GM19438 (cell line): ENCODE data around the gene NCOA1.
"Not testable (repeated sequence)": the region's sequence is repeated elsewhere in the genome, so short reads cannot be mapped to it uniquely, and the experiment has no call there.

Source experiments
- ATAC-seq: cut with Tn5 transposase; IDR thresholded peaks from one replicate; pipeline ENCODE4 v1.9.1; 2021; ENCODE audit warnings: low read depth; ENCODE audit not compliant: unreplicated experiment

NCOA1 gene

DNA sequence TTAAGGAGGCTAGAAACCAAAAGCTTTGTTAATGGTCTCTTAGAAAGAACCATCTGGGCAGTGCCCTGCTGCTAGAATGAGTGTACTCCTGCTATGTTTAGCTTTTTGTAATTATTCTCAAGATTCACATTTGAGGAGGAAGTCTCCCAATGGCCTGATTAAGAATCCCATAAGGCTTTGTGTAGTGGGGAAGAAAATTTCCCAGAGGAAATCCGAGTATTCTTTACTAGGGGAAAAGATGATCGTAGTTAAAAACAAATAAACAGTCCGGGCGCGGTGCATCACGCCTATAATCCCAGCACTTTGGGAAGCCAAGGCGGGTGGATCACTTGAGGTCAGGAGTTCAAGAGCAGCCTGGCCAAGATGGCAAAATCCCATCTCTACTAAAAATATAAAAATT is 184.3 kb downstream of the NCOA1 start:
- ATAC-seq, result no peak

DNA sequence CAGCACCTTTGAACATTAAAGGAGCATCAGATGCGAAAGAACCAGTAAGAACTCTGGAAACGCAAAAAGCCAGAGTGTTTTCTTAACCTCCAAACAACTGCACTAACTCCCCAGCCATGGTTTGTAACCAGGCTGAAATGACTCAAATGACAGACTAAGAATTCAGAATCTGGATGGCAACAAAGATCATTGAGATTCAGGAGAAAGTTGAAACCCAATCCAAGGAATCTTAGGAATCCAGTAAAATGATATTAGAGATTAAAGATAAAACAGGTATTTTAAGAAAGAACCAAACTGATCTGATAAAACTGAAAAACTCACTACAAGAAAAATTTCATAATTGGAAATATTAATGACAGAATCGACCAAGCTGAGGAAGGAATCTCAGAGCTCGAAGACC is 185.4 kb downstream of the NCOA1 start:
- no peak for ATAC-seq

DNA sequence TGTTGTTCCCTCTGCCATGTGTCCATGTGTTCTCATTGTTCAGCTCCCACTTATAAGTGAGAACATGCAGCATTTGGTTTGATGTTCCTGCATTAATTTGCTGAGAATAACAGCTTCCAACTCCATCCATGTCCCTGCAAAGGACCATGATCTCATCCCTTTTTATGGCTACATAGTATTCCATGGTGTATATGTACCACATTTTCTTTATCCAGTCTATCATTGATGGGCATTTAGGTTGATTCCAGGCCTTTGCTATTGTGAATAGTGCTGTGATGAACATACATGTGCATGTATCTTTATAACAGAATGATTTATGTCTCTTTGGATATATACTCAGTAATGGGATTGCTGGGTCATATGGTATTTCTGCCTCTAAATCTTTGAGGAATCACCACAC is 187.0 kb downstream of the NCOA1 start:
- not testable (repeated sequence) for ATAC-seq

DNA sequence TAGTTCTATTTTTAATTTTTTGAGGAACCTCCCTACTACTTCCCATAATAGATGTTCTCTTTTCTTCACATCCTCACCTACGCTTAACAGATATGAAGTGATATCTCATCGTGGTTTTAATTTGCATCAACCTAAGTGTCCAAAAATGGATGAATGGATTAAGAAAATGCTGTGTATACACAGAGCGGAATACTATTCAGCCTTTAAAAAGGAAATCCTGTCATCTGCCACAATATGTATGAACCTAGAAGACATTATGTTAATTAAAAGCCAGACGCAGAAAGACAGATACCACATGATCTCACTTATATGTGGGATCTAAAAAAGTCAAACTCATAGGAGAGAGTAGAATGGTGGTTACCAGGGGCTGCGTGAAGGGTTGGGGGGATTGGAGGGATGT is 189.1 kb downstream of the NCOA1 start:
- ATAC-seq, result no peak

DNA sequence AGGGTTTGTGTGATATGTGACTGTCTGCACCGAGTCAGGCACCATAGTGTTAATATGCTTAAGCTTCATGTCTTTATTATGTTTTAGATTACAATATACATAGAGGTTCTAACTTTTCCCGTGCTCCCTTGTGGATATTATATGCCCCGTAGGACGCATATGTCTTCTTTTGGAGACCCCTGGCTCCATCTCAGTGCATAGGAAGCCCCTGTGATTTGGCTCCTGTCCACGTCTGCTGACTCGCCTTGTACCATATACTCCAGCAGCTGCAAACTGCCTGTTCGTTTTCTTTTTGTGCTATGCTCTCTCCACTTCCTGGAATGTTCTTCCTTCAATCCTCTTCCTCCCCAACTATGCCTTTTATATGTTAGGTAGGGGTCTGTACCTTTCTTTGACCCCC is 191.2 kb downstream of the NCOA1 start:
- no peak for ATAC-seq

DNA sequence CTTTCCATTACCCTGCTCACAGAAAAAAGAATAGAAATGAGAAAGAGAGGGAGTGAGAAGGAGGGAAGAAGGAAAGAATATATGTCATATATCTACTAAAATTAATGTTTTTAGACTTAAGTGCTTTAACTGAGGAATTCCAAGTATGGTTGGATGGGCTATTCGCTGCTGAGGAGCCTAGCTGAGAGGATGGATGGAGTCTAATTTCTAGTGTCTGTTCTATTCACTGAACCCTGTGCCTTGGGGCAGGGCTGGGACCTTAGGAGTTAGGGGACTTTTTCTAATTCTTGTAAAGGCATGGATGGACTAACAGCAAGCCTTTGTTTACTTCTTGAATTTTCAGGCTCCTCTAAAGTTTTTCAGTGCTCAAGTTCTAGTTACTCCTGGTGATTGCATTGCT is 192.4 kb downstream of the NCOA1 start:
- ATAC-seq, result no peak

DNA sequence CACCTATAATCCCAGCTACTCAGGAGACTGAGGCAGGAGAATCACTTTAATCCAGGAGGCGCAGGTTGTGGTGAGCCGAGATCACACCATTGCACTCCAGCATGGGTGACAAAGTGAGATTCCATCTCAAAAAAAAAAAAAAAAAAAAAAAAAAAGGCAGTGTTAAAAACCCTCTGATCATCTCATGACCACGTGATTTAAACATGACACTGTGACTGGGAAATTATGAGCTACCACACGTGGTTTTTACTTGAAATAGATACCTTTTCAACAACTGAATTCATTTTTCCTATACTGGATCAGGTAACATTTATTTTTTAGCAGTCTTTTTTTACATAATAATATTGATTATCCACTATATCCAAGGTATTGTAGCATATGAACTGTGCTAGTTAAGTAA is 199.5 kb downstream of the NCOA1 start:
- ATAC-seq, result no peak

DNA sequence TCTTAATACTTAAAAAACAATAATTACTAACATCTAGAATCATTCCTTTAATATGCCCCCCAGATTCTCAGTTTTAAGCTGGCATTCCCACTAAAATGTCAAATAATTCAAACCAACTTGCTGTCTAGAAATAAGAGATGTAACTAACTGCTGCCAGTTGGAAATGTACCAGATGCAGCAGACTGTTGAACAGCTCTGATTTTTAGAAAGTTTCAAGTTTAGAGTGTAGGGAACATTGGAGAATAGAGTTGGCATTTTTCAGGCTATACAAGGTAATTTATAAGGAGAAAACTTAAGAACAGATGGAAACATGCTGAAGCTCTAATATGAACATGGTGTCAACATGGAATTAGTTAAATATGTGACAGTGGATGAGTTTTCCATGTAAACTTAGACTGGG is 200.8 kb downstream of the NCOA1 start:
- no peak for ATAC-seq

DNA sequence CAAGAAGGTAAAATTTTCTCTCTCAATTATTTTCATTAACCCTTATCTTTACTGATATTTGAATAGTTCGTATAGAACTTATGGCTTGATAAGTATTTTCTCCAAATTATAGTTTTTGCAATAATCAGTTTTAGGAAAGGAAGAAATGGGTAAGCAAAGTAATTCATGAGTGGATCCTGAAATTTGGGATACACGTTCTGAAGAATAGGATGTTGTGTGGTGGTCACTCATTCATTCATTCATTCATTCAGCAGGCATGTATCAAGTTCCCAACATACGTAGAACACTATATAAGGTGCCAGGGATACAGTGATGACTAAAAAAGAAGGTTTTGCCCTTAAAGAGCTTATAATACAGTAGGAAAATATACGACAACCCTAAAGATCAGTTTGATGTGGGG is 206.7 kb downstream of the NCOA1 start:
- no peak for ATAC-seq

DNA sequence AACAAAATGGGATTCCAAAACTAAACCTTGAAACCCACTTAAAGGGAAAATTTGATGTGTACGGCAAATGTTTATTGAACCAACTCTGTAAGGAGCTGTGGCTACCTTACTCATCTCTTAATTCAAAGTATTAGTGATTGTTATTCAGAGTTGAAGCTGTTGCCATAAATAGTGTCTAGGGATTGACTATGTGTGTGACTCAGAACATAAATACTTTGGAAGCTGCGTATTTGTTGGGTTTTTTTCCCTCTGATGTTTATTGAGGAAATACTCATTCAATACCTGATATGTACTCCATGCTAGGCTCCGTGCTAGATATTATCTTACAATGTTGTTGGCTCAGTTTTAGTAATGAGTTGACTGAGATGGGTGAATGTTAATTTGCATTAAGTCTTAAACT is 211.7 kb downstream of the NCOA1 start:
- no peak for ATAC-seq

DNA sequence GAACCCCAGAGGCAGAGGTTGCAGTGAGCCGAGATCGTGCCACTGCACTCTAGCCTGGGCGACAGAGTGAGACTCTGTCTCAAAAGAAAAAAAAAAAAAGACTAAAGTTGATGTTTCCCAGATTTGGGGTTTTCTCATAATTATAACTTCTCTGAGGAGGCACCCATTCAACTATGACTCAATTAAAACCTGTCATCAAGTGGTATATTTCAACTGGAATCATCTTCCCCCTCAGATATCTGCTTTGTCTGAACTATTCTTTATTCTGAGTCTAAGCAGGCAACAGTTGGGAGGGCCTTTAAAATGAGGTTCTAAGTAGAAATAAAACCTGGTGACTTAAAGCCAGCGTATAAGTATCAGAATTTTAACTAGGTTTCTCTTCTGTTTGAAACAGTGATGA is 213.6 kb downstream of the NCOA1 start:
- ATAC-seq, result no peak

DNA sequence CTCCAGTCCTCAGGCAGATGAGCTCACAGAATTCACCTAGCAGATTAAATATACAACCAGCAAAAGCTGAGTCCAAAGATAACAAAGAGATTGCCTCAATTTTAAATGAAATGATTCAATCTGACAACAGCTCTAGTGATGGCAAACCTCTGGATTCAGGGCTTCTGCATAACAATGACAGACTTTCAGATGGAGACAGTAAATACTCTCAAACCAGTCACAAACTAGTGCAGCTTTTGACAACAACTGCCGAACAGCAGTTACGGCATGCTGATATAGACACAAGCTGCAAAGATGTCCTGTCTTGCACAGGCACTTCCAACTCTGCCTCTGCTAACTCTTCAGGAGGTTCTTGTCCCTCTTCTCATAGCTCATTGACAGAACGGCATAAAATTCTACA is 216.1 kb downstream of the NCOA1 start:
- ATAC-seq, result no peak

DNA sequence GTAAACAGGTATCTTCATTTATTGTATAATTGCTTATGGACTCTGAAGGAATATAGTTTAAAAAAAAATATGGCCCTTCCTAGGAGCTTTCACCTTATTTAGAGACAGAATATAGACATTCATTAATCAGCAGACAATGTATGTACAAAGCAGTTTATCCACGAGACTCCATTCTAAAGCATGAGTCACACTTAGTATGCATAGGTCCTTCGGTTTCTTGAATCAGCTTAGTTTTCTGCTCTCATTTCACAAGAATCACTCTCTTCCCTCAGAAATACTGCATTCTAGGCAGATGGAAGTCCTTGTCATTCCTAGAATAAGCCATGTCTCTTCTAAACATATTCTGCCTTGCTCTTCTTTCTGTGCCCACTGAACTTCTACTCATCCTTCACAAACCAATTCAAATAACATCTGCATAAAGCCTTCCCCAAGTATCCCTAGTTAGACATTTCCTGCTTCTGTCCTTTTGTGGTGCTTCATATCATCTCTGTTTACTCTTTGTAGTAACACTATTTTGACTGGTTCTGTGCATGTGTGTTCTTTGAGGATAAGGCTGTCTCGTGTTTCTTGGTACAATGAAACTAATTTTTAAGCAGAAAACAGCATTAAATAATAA is 217.6 kb downstream of the NCOA1 start:
- no peak for ATAC-seq

DNA sequence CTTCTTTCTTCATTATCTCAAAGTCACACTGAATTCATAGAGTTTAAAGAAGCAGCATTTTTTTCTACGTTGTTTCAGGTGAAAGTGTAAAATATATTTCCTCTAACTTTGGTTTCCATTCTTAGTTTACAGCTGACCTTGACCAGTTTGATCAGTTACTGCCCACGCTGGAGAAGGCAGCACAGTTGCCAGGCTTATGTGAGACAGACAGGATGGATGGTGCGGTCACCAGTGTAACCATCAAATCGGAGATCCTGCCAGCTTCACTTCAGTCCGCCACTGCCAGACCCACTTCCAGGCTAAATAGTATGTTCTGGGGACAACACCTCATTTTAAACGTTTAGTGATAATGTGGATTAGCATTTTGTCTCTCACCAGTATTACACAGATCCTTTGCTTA is 219.8 kb downstream of the NCOA1 start:
- no peak for ATAC-seq

DNA sequence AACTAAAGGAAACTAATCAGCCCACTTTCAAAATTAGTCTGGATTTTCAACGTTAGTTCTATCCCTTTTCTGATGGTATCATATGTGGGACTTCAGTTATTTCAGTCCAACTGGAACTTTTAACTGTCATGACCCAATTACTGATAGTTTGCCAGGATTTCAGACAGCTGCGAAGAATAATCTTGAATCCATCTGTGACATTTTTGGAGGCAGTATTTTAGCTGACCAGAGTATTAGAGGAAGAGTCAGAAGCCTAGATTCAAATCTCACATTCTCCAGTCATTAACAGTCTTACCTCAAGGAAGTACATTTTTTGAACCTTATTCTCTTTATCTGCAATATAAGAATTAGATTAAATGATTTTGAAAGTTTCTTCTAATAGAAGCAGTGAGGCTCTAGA is 220.8 kb downstream of the NCOA1 start:
- no peak for ATAC-seq

DNA sequence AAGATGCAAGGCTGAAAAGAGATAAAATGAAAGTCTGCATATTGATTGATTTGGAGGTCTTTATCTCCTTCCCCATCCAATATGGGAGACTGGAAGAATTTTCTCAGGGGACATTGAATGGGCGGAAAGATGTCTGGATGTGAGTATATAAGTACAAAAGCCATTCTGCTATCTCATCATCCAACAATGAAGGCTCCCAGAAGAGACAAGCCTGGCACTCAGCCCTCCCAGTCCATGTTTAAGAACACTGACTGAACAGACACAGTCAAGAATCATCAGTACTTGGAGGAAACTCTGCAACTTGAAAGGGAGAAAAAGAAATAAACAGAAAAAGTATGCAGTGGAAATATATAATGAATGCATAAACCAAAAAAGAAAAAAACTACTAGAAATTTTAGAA is 221.2 kb downstream of the NCOA1 start:
- no peak for ATAC-seq

DNA sequence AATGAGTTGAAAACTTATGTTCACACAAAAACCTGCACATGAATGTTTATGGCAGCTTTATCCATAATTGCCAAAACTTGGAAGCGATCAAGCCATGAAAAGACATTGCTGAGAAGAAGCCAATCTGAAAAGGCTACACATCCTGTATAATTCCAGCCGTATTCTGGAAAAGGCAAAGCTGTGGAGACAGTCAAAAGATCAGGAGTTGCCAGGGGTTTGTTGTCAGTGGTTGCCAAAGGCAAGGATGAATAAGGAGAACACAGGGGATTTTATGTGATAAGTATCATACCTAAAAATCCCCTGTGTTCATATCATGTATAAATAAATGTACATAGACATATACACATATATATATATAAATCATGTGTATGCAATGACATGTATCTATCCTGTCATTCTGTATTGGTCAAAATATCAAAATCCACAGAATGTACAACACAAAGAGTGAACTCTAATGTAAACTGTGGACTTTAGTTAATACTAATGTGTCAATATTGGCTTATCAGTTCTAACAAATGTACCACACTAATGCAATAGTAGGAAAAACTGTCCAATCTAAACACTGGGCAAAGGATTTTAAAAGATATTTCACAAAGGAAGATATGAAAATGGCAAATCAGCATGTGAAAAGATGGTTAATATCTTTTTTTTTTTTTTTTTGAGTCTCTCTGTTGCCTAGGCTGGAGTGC is 226.4 kb downstream of the NCOA1 start:
- no peak for ATAC-seq

DNA sequence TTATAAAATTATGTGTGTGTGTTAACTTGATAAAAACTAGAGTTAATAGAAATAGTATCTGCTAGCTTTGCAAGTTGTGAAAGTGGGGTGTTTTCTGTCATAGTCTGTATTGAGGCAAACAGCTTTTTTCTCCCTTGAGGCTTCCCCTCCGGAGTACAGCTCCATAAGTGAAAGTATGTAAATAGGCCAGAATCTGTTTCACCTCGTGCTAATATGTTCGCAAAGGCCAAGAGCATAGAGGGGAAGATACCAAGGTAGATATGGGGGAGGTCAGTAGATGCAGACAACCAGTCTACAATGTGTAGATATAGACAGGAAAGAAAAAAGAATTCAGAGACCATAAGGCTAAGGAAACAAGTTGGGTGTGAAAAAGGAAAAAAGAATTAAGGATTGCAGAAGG is 229.3 kb downstream of the NCOA1 start:
- peak; percentile 91 for ATAC-seq

DNA sequence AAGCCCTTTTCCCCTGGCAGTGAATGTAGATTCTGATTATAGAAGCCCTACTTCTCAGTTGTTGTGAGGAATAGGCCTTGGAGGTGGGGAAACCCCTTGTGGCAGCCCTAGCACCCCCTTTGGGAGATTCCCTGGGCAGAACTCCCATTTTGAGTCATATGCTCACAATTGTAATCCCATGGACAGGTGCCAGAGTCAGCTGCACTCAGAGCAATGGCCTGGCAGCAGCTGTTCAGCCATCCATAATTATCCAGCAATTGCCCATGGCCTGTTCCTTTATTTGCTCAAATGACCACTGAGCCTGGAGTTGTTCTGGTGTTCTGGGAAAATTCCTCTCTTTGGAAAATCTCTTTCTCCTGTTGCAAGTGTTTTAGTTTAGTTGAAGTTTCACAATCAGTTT is 230.4 kb downstream of the NCOA1 start:
- no peak for ATAC-seq

DNA sequence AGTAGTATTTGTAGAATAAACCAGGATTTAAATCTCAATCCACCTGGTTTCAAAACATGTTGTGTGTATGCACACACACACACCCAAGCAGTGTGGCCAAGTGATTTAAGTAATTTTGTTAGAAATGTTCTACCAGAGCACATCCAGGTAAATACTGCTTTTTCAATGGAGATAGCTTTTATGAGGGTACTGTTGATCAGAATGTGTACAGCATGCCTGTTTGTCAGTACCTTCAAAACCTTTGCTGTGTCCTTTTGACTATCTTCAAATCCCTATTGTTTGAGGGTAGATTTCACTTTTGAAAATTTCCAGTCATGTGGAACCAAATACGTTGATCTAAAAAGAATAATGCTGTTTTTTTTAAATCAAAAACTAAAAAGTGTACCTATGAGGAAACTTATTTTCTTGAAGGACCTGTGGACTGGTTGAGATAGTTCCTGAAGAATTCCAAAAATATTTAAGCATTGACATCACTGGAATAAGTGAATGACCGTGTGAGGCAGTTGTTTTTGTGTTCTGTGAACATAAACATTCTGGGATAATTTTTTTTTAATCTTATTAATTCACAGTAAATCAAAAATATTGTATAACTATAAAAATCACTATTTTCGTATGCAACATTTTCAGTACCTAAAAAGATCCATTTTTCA is 231.2 kb downstream of the NCOA1 start:
- no peak for ATAC-seq

DNA sequence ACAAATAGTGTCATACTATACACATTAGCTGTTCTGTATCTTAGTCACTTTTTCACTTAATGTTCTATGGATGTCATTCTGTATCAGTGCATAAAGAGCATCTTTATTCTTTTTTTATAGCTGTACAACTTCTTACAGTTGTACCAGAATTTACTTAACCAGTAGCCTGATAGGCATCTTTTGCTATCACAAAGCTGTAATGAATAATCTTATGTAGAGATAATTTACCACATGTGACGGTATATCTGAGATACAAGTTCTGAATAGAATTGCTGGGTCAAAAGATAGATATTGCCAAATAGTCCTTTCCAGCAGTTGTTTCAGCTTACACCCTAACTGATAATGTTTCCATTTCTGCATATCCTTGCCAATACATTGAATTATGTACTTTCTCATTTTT is 232.1 kb downstream of the NCOA1 start:
- no peak for ATAC-seq

DNA sequence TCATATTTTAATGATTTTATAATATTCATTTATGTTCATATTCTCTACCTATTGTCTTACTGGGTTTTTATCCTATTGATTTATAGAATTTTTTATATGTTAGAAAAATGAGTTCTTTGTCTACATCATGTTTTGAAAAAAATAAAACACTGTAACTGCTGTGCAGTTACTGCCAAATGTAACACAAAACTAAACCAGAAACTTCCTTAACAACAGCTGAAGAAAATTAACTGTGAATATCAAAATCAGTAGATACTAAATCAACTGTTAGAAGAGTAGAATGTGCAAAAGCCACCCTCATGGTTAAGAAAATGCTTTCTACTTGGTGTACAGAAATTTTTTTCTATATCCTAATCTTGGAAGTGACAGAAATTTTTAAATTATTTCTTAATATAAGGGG is 232.6 kb downstream of the NCOA1 start:
- ATAC-seq, result no peak
